Activated CD4-positive, alpha-beta T cell treated with anti-CD3 and anti-CD28 coated beads, Interleukin-2, amount 50 U/mL, for 1 hour (primary cell): ENCODE data around the gene EYA3.

Experiments used
- DNase-seq: peaks from one replicate; pipeline ENCODE4 v3.0.0-alpha.2; 2020

Gene EYA3

DNA sequence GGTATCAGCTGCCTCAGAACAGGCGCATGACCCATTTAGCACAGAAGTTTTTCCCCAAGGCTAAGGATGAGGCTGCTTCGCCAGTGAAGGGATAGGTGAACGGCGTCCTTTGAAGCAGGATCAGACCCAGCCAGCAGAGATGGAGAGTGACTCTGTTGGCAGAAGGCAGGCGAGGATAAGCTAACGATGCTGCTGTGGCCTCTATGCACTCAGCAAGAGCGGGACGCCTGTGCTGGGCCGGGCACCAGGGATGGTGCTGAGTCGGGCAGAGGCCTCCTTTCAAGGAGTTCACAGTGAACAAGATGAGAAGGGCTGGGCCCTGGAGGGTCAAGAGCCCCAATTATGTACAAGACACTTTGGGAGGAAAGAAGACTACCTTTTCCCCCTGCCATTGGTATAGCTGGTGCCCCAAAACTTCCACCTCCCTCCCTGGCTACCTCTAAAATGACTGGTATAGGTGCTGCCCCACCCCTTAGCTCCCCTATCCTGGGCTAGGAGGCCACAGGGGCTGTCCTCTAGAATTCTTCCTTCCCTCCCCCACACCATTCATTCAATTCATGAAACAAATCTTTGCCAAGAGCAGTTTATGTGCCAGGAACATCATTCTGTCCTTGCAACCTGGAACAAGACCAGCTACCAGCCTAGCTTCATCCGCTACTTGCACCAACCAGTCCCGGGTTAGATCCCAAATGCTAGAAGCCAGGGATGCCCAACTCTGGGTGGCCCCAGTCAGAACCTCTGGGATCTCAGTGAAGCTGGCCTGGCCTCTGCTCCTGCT lies 121.1 kb downstream of the EYA3 start:
- no peak for DNase-seq

DNA sequence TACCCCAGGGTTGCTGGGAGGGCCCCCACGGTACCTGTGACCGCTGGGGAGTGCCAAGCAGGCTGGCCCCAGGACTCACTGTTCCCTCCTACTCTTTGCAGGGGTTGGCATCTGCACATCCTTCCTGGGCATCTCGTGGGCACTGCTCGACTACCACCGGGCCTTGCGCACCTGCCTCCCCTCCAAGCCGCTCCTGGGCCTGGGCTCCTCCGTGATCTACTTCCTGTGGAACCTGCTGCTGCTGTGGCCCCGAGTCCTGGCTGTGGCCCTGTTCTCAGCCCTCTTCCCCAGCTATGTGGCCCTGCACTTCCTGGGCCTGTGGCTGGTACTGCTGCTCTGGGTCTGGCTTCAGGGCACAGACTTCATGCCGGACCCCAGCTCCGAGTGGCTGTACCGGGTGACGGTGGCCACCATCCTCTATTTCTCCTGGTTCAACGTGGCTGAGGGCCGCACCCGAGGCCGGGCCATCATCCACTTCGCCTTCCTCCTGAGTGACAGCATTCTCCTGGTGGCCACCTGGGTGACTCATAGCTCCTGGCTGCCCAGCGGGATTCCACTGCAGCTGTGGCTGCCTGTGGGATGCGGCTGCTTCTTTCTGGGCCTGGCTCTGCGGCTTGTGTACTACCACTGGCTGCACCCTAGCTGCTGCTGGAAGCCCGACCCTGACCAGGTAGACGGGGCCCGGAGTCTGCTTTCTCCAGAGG lies 121.9 kb downstream of the EYA3 start:
- no peak for DNase-seq

DNA sequence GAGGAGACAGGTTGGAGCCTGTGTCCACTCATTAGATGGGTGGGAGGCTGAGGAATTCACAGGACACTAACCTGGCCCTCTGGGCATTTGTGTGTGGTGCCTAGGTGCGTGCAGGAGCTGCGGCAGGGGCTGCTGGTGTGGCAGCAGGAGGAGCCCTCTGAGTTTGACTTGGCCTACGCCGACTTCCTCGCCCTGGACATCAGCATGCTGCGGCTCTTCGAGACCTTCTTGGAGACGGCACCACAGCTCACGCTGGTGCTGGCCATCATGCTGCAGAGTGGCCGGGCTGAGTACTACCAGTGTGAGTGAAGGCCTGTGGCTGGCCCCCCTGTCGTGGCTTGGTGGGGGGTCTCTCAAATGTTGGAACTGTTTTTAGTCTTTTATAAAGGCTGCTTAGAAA lies 125.0 kb downstream of the EYA3 start:
- no peak for DNase-seq

DNA sequence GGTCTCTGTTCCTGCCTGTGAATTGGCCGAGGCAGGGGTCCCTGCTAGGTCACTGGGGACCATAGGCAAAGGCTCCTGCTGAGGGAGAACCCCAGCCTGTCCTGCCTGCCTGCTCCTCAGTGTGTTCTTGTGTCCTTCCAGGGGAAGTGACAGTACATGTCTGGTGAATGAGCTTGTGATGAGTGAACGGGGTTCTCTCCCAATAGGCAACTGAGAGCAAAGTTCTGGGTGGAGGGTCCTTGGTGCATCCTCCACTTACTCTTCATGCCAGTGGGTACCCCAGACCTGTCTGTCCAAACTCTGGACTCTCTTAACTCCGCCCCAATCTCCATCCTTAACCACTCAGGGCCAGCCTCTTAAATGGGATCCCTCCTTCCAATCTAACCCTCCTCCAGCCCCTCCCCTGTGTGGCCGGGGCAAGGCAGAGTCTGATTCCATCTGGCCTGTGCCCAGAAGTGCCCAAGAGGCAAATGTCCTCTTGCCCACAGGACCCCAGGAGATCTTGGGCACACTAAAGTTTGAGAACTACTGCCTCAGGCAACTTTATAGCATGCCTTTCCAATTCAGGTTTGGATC lies 126.7 kb downstream of the EYA3 start:
- DNase-seq: no peak

DNA sequence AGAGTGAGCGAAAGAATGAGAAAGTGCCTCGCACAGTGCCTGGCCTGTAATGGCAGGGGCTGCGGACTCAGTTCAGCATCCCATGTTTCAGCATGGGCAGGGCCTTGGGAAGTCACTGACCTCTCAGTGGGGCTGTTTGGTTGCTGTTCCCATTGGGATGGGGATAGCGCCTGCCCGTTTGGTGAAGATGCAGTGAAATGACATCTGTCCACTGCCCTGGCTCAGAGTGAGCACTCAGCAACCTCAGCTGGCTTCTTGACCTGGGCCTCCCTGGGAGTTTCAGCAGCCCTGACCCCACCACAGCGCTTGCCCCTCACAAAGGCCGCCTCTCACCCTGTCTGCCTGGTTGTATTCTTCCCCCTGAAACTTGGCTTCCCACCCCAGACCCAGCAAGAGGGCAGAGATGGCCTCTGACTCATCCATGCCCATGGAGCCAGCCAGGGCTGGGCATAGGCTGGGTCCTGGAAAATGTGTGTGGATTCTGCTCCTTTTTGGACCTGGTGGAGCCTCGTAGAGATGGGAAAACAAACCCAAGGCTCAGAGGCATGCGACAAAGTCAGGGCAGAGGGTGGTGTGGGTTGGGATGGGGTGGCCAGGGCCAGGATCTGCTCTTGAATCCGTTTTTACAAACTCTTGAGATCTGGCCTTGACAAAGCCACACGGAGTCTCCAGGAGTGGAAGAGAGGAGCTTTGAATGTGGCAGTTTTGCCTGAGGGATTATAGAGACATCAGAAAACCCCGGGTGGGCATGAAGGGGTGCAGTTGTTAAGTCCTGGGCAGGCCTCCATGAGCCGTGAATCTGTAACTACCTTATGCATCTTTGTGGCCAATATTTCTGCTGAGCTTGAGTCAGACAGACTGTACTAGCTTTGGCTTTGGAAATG lies 127.4 kb downstream of the EYA3 start:
- DNase-seq: no peak

DNA sequence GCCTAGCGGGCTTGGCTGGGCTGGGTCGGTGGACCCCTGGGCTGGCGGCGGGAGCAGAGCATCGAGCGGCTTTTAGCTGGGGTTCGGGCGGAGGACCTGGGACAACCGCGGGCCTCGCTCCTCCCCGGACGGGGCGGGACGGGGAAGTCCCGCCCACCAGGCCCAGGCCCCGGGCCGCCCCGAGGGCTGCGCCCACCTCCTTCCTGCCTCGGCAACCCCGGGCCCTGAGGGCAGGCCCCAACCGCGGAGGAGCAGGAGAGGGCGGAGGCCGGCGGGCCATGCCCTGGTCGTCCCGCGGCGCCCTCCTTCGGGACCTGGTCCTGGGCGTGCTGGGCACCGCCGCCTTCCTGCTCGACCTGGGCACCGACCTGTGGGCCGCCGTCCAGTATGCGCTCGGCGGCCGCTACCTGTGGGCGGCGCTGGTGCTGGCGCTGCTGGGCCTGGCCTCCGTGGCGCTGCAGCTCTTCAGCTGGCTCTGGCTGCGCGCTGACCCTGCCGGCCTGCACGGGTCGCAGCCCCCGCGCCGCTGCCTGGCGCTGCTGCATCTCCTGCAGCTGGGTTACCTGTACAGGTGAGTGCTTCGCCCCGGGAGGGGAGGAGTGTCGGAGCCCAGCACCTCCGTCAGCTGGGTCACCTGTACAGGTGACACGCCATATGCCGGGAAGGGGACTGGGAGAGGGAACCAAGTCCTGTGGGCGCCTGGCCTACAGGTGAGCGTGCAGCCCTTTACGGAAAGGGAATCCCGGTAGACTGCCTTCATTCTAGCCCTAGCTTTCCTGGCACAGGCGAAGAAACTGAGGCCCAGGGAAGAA lies 128.4 kb downstream of the EYA3 start, which contains the start of gene XKR8:
TSS of gene XKR8 (plus strand) at position 182 of the 812 bp plus-strand sequence. CDS start at position 279, 97 bp downstream.
- peak; percentile 79 for DNase-seq

DNA sequence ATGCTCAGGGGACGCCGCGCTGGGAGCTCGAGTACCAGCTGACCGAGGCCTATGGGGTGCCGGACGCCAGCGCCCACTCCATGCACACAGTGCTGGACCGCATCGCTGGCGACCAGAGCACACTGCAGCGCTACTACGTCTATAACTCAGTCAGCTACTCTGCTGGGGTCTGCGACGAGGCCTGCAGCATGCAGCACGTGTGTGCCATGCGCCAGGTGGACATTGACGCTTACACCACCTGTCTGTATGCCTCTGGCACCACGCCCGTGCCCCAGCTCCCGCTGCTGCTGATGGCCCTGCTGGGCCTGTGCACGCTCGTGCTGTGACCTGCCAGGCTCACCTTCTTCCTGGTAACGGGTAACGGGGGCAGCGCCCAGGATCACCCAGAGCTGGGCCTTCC lies 129.9 kb downstream of the EYA3 start:
- DNase-seq: no peak

DNA sequence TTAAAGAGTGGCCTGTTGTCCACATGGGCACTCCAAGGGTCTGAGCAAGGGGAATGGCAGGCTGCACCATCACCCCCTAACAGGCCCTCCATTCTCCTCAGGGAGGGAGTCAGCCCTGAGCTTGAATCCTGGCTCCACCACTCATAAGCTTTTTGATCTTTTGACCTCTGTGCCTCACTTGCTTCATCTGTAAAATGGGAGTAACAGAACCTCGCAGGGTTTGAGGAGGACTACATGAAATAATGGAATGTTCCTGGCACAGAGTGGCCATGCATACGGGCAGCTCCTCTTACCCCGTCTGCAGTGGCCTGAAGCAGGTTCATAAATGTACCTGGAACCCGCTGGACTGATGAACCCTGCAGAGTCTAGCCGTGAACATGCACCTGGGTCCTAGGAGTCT lies 130.8 kb downstream of the EYA3 start:
- DNase-seq: no peak

DNA sequence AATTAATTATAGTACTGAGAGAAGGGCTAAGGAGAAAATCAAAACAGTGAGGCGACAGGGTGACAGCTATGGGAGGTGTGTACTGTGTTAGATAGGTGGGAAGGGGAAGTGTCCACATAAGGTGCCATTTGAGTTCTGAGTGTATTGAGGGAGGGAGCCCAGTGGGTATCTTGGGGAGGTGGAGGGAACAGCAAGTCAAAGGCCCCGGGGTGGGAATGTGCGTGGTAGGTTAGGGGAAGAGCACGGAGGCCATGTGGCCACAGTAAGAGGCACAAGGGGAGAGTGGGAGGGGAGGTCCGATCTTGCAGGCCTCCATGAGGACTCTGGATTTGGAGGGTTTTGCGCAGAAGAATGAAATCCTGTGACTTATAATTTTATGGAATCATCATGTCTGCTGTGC lies 131.6 kb downstream of the EYA3 start:
- DNase-seq: no peak

DNA sequence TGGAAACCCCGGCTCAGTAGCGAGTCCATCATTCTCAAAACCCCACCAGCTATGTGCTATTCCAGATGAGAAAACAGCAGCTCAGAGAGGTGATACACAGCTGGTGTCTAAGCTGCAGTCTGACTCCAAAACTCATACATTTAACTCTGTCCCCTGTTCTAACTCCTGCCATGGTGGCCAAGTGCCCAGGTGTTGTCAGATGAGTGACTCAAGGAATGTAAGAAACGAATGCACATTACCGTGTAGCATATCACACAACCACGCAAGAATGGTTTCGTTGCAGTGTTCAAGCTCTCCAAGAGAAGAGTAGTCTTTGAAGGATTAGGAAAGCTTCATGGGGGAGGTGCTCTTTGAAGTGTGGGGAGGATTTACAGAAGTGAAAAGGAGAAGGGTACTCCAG lies 133.3 kb downstream of the EYA3 start:
- no peak for DNase-seq

DNA sequence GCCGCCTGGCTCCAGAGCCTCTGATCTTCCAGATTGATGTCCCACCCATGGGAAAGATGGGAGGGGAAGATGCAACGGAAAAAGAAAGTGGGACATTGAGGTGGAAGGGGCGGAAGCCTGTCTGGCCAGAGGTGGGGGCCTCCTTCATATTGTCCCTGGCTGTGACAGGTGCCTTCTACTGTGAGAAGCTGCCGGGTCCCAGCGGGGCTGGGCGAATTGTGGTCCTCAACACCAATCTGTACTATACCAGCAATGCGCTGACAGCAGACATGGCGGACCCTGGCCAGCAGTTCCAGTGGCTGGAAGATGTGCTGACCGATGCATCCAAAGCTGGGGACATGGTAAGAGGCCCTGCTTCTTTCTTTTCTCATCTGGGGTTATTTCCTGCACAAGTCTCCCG lies 134.2 kb downstream of the EYA3 start:
- no peak for DNase-seq

DNA sequence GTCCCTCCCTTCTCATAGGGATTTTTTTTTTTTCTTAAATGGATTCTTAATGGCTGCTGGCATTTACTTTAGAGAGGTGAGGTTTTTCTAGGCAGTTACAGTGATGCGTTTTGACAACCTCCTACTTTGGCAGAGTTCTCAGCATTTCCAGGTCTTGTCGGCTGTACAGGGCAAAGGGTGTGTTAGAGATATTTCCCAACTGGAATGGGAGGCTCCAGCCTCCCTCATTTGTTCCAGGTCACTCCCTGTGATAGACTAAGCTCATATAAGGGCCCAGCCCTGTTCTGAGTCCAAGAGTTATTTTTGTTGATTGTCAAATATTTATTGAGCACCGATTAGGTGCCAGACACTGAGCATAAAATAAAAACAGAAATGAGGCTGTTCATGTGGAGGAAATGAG lies 136.3 kb downstream of the EYA3 start:
- DNase-seq: no peak

DNA sequence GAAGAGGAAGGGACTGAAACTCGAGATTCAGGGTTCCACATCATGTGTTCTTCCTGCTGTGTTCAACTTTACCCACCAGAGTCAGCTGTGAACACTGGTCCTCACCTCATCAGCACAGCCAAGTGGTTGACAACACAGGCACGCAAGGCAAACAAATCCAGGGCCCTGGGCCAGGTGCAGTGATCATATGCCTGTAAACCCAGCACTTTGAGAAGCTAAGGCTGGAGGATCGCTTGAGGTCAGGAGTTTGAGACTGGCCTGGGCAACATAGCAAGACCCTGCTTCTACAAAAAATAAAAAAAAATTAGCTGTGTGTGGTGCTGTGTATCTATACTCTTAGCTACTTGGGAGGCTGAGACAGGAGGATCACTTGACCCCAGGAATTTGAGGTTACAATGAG lies 137.0 kb downstream of the EYA3 start:
- DNase-seq: no peak

DNA sequence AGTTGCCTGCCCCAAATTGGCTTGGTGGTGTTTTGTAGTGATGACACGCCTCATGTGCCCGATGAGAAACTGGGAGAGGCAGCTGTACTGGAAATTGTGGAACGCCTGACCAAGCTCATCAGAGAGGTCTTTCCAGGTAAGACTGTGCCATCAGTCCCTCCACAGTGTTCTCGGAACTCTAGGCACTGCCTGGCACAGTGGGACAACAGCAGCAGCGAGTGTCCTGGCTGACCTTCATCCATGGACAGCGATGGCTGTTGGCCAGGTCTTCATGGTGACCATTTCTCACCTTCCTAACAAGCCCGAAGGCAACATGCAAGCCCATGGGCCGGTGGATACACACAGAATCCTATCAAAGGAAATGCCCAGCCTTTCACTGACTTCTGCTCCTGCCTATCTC lies 139.4 kb downstream of the EYA3 start:
- DNase-seq: no peak

DNA sequence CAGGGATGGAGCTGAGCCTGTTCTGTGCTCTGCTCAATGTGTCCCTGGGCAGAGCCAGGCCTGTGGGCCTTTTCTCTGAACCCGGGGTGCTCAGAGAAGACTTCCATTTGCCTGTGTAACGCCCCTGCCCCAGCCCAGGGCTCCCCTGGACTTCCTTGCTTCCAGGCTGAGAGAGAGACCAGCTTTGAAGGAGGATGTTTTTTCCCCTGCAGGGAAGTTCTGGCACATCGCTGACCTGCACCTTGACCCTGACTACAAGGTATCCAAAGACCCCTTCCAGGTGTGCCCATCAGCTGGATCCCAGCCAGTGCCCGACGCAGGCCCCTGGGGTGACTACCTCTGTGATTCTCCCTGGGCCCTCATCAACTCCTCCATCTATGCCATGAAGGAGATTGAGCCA lies 143.4 kb downstream of the EYA3 start:
- DNase-seq: no peak

DNA sequence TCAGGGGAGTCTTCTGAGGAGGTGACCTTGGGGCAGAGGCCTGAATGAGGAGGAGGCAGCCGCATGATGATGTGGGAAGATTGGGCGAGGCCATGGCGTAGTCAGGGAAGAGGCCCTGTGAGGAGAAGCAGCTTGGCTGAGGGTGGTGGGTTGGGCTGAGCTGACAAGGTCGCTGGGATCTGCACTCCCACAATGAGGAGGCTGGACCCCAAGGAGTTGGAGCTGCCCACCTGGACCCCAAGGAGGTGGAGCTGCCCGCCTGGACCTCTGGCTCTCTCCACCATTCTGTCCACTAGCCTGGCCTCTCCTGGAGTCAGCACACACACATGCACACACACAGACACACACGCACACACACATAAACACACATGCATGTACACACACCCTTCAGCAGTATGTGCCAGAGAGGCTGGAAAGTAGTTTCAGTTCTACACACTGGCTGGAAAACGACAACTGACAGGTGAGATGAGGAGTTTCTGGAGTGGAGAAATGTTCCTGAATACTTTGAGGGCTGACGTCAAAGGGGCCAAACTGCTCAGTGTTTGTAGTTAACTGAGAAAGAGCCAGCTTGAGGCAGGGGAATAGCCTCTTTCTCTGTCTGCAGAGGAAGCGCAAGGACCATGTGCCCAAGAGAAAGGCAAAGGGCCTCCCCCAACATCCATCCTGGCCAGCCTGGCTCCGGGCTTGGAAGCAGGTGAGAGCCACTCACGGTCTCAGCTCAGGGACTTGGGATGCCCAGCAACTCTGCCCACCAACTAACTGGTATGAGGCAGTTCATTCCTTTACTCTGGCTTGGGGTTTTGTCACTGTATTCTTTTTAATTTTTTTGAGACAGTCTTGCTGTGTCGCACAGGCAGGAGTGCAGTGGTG lies 146.5 kb downstream of the EYA3 start:
- no peak for DNase-seq

DNA sequence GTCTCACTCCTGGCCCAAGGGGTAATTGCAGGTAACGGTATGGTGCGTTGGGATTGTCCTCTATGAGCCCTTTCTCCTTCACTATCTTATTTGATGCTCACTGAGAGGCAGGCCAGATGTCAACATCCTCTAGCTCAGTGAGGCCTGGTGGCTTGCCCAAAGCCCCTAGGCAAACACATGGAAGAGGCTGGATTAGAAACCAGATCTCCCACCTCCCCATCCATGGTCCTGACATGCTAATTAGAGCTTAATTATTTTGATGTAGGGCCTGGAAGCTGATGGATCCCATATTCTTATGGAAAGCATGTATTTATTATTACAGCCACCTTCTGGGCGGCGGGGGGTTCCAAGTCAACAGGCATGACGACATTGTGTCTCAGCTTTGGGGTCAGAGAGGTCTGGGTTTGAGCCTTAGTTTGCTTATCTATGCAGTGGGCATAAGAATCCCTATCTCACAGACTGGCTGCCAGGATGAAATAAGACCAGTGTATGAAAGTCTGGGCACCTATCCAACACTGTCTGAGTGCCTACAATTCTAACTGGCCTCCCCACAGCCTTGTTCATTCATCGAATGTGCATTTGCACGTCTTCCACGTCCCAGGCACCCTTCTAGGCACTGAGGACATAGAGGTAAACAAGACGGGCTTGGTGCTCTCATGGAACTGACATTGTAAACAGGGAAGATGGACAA lies 147.4 kb downstream of the EYA3 start:
- no peak for DNase-seq

DNA sequence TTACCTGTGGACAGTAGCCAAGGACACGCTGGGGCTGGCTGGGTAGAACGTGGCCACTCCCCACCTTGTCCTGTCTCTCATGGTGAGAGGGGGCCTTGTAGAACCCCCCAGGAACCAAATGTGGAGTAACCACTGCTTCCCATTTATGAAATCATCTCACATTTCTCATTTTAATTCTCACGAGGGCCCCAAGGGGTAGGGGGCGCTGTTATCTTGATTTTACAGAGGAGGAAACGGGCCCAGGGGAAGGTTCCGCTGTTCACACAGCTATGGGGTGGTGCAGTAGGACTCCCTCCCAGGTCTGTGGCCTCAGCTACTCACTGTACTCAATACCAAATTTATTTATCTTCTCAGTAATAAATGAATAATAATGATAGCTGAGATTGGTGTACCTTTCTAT lies 148.1 kb downstream of the EYA3 start:
- peak; percentile 76 for DNase-seq

DNA sequence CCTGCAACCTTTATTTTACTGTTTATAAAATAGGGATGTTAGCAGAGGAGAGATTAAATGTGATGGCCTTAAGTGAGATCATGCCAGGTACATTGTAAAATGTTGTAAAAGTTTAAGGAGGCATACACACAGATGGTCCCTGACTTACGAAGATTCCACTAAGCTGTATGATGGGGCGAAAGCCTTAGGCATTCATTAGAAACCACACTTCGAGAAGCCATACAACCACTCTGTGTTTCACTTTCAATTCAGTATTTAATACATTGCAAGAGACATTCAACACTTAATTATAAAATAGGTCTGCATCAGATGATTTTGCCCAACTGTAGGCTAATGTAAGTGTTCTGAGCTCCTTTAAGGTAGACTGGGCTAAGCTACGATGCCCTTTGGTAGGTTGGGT lies 149.9 kb downstream of the EYA3 start:
- no peak for DNase-seq

DNA sequence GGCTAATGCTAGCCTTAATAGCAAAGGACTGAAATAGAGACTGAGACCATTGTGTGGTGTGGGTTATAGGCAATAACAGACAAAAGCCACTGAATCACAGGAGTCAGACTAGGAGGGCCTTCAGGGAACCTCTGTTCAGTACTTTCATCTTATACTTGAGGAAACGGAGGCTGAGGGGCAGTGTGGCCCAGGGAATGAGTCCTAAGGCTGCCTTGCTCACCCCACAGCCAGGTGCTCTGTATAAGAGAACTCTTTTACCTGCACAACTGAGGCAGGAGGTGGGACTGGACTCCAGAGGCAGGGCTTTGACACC lies 150.9 kb downstream of the EYA3 start:
- DNase-seq: no peak

DNA sequence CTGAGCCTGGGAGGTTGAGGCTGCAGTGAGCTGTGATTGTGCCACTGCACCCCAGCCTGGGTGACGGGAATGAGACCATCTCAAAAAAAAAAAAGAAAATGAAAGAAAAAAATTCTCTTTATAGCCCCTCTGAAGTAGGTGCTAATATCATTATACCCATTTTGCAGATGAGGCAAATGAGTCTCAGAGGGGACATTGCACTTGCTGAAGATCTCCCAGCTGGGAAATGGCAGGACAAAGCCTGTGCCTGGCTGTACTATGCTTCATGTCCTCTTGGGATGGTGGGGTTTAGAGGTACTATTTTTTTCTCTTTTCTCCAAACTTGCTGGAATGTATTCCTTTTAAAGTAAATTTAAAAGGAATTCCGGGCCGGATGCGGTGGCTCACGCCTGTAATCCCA lies 152.0 kb downstream of the EYA3 start:
- DNase-seq: no peak
